HG03571 (cell line): ENCODE data around the gene DARS1.

Experiments used
- ATAC-seq: cut with Tn5 transposase; IDR thresholded peaks from one replicate; pipeline ENCODE4 v1.9.1; 2021; ENCODE audit not compliant: unreplicated experiment

The DARS1 gene

DNA sequence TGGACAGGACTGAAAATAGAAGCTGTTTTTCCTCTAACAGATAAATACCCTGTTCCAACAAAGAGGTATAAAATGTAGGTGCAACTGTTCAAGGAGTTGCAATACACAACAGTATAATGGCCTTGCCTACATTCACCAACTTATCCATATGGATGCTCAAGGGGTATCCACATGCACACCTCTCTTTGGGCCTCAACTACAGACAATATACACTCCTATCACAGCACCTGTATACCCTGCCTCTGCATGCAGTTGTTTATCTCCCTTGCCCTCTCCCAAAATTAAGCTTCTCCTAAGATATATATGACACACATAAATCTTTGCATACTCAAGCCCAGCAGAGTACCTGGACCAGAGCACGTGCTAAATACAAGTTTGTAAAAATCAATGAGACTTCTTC is 37.3 kb downstream of the DARS1 start:
- ATAC-seq: no peak

DNA sequence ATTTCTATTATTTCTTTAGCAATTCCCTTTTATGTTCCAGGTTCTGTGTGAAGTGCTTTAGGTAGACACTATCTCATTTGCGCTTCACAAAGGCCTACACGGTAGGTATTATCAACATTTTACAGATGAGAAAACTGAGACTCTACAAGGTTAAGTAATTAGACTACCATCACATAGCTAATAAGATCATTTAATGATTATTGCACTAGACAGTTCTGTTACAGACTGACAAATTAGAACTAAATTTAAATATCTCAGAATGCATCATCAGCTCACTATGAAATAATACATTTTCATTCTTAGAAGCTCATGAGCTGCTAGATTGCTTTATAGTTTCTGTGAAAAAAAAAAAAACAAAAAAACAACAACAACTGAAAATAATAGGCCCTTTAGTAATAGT is 37.9 kb downstream of the DARS1 start:
- ATAC-seq: no peak

DNA sequence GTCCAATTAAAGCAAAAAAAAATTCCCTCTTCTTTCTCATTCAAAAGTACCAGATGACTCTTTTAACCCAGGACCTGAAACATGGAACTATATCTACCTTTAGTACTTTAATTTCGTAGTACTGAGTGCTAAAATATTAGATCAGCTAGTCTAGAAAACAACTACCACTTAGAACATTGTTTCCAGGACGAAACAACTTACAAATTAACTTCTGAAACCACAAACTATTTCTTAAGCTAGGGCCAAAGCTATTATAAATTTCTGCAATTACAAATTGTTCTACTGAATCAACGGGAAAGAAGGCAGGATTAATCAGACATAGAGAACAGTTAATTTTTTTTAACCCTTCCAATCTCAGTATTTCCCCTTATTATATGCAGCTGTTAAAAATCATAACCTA is 39.9 kb downstream of the DARS1 start:
- no peak for ATAC-seq

DNA sequence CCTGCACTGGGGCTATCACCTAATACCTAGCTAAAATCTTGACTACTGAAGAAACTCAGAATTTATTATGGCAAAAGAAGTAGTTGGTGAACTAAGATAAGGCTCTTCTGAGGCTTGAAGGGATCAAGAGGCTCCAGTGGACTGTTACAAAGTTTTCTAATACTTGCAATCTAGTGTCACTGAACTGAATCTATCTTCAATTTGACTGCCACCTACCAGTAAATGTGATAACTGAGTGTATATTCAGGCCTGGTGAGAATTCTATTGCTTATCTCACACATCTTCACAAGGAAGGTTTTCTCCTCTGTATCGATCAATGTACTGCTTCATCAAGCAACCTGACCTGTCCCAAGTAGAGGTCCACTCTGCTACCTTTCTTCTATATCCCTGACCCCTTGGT is 40.8 kb downstream of the DARS1 start:
- ATAC-seq: no peak

DNA sequence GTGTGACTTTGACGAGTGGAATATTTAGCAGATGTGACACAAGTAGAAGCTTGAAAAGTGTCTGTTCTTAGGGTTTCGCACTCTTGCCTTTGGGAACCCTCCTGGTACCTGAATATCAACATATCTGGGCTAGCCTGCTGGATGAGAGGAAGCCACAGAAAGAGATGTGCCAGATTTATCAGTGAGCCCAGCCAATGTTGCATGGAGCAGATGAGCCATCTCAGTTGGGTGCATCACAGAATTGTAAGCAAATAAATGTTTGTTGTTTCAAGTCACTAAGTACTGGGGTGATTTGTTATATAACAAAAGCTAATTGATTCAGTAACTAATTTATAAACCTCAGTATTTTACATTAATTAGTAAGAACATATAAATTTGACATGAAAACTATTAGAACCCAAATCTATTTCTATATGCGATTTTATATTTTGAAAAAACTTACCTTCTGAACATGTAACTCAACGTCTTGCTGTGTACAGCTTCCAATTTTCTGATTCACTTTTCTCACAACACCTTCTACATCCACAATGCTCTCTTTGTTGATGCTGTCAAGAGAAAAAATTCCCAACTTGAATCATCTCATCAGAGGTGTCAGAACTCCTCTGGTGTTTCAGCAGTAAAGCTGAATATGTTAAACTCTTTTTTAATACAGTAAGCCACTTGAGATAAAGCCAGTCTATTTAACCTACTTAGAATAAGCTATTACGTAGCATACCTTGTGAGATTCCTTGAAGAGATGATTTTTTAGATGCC is 42.3 kb downstream of the DARS1 start:
- no peak for ATAC-seq

DNA sequence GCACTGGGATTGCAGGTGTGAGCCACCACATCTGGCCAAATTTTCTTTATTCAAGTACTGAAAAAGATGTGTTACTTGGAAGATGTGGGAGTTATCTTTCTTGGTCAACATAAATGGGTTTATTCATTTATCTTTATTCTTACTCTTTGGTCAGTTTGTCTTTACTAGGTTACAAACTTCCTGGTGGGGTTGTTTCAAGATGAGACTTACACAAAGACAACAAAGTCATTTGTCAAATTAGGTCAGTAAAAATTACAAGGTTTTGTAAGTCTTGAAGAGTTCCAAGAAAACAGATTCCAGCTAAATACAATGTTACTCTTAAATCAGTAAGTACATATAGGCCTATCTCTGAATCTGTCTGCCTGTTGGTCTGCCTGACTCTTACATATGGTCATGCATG is 48.9 kb downstream of the DARS1 start:
- ATAC-seq: no peak

DNA sequence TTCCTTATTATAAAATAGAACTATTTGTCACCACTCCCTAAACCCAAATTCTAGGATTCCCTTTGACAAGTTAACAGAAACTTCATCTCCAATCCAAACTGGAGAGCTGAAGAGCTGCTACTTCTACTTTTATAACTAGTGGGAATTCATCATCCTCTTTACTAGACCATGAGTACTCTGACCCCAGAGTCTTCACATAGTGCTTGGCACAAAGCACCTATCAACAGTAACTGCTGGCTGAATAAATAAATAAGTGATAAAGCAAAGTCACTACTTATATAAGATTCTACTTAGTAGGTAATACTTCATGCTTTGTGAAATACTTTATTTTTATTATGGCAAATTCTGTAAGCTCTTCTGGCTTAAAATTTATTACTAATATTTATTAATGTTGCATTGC is 49.5 kb downstream of the DARS1 start:
- no peak for ATAC-seq

DNA sequence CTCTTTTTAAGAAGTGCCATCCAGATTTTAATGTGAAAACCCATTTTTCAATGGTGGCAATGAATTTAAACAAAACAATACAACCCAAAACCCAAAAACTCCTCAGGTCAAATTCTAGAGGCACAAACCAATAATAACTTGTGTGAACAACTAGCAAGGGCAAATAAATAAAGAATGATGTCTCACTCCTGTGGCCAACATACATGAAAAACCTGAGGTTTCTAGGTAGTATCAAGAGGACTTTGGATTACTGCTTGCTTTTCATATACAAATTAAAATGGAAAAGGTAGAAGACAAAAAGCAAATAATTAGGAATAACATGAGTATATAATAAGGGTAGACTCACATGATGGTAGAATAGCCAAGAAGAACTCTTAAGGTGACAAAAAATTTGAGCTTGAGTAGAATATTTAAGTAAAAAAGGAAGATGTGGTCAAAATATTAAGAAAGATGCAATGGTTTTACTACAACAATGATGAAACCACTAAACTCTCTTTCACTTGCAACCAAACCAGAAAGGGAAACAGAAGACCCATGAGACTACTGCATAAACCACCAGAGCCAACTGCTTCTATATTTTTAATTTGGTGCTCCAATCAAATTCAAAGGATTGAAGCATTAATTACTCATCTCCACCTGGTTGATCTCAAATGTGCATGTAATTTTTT is 53.5 kb downstream of the DARS1 start:
- ATAC-seq: peak; percentile 86

DNA sequence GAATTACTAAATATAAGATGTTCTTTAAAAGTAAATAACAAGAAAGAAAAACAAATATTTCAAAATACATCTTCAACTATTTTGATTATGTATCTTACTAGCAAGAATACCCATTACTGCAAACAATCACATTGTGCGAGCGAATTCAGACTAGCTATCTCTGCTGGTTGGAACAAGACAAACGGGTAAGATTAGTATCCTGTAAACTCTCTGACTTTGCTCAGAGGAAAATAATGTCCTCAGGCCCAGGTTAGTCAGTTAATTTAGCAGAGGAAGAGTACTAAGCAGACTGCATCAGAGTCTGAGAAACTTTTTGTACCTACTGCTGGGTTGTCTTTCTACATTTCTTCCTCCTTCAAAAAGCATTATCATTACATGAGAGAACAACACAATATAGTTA is 58.8 kb downstream of the DARS1 start:
- no peak for ATAC-seq

DNA sequence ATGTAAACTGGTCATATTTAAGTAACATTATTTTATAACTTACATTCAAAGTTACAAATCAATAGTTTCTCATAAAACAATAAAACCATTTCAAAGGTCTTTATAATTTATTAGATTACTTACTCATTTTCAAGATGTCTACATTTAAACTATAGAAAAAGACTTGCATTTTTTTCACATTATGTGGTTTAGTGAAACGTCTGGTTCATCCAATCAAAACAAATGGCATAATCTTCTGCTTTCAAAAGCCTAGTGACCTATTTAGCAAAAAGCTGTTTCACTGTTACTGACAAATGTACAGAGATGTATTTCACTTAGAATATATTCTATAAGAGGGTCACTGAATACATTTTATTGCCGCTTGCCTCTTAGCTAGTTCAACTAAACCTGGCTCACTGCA is 59.9 kb downstream of the DARS1 start:
- no peak for ATAC-seq

DNA sequence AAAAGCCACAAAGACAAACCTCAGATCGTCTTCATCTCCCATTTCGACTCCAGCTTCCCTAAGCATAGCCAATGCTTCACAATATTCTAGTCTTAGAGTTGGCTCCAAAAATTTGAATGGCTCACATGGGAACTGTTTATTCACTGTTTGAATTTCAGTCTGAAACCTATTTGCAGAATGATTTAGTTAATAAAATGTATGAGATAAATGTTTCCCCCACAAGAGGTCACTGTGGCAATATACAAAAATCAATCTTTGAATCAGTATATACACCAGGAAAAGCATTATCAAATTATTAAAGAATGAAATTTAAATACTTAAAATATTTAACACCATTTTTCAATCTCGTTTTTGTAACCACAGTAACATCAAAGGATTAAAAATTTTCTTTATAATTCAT is 69.2 kb downstream of the DARS1 start:
- ATAC-seq: no peak

DNA sequence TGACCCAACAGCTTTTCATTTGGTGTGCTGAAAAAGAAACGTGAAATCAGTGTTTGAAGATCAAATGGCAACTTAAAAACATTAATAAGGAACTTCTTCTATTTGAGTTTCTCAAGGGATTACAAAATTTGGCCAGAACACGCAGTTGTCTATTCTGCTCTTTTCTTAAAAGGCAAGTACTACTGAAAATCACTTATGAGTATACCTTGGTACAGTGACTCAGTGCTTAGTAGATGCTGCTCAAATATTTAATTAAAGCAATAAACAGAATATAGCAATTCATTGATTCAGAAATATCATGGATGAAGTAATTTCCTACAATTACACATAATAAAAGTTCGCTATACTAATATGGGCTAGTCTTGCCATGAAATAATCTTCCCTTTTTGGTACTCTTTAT is 70.9 kb downstream of the DARS1 start:
- ATAC-seq: no peak

DNA sequence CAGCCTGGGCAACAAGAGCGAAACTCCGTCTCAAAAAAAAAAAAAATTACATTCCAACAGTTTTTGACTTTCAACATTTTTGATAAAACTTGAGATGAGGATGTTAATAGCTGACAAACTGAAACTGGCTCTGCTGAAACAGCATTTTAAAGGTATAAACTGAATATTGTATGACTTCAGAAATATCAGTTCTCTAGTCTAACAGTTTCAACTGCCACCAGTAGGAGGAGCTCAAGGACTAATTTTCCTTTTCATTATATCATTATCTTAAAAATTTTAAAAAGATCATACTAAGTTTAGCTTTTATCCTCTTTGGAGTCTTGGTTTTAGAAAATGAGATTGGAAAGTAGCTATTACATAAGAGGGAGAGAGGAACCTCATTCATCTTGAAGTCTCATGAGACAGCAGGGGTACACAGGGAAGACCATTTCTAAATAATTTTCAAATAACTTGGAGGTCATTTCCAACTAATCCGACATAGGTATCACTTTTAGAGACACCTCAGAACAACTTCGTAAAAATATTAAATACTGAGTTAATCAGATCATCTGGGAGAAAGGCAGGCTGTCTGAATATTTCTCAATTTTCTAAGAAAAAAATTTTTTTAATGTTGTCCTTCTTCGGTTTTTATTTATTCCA is 71.6 kb downstream of the DARS1 start:
- no peak for ATAC-seq

DNA sequence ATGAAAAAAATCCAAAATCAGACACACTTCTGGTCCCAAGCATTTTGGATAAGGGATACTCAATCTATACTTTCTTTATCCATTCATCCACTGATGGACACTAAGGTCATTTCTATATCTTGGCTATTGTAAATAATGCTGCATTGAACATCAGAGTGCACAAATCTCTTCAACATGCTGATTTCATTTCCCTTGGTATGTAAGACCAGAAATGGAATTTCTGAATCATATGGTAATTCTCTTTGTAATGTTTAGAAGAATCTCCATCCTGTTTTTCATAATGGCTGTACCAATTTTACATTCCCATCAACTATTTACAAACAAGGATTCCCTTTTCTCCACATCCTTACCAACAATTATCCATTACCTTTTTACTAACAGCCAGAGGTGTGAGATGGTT is 75.5 kb downstream of the DARS1 start:
- no peak for ATAC-seq

DNA sequence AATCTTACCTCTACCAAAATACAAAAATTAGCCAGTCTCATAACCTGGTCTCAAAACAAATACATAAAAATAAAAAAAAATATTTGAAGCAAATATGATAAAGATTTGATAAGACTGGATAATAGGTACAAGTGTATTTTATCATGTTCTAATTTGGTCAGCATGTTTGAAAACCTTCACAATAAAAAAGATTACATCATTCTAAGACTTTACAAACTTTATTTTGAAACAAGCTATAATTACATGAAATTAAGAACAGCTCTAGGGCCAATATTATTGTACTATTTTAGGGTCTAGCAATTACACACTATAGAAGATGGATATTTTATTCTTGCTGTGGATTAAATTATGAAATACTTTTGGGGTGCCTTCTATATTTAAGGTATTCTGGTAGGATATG is 79.7 kb downstream of the DARS1 start:
- no peak for ATAC-seq

DNA sequence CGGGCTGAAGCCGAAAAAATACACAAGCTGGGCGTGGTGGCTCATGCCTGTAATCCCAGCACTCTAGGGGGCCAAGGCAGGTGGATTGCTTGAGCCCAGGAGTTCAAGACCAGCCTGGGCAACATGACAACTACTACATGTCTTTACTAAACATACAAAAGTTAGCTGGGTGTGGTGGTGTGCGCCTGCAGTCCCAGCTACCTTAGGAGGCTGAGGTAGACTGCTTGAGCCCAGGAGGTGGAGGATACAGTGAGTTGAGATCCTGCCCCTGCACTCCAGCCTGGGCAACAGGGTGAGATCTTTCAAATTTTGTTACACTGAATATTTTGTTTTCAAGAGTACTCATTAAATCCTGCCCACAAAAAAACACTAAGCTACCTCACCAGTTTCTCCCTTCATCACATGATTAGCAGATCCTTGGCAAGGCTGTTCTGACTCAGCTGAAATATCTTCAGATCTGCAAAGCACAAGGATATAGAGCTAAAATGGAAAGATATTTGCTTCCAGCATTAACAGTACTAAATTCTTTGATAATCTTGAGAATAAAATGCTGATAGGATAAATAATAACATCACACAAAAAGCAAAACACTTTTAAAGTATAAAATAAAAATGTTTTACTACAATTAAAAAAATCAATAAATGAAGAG is 81.0 kb downstream of the DARS1 start:
- no peak for ATAC-seq

DNA sequence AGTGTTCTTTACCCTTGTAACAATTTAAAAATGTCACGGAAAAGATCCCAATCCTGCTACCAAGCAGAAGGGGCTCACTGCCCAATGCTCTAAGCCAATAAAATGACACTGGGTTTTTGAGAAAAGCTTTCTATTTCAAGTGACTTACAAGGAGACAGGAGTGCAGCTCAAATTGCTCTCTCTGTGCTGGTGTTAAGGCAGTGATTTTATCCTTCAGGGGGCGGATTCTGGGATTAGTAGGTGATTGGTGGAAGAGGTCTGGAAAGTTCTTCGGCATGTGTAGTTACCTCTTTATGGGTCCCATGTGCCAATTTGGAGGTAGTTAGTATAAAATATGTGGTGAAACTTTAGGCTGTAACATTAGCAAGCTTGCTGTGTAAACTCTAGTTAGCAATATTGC is 81.8 kb downstream of the DARS1 start:
- ATAC-seq: no peak

DNA sequence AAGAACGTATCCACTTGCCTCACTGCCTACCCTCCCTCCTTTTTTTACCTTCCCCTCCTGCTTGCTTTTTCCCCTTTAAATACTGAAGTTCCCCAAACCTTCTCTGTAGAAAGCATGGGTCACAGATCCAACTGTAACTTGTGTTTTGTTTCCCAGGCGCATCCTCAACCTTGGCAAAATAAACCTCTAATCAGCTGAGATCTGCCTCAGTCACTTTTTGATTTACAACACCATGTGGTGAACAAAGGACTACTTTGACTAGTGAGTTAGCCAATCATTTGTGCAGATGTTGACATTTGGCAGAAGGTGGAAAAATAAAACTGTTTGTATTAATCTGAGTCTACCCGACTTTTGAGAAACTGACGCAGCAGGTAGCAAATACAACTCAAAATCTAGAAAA is 85.9 kb downstream of the DARS1 start:
- no peak for ATAC-seq

DNA sequence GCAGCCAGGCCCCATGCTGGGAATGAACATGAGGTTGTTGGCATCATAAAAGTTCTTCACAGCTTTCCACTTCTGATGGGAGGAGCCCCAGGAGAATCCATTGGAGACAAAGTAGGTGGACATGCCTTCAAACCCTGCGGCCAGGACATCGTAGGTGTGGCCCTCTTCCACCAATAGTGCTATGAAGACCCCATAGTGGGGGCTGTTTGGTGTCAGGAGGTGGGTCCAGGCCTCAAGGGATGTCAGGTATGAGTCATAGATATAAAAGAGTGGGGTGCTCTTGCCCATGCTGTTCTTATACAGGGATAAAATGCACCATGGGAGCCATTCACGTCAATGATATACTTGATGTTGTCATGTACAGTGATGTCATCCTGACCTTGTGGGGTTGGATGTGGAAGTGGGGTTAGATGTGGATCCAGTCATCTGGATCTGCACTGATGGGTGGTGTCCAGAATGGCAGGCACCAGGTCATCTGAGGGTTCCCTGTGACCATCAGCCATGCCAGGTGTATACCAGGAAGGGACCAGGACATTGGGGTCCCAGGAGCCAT is 87.1 kb downstream of the DARS1 start:
- no peak for ATAC-seq

DNA sequence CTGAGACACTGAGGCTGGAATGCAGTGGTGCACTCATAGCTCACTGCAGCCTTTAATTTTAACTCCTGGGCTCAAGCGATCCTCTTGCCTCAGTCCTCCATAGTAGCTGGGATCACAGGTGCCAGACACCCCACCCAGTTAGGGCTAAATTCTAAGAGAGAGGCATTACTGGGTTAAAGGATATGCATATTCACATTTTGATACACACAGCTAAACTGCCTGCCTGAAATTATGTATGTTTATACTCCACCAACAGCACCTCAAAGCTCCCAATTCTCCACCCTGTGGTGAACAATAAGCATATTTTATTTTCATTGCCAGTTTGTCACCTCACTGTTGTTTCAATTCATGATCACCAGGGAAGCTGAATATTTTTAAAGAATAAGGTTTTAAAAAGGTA is 90.5 kb downstream of the DARS1 start:
- ATAC-seq: no peak

DNA sequence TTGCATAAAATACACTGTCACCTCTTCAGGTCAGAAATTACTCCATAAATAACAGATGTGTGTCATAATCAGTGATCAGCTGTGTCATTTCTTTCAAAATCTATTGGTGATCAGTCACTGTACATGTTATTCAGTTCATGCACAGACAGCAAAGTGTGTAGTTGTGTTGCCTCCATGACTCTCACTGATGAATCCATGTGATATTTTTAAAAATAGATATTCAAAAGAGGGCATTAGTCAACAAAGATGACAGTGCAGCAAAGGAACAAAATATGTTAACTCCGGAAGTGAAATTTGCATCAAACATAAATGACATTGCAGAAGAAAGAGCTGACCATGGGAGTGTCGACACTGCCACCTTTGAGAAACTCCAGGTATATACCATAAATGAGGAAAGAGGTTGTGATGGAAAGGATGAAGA is 92.0 kb downstream of the DARS1 start:
- ATAC-seq: no peak

DNA sequence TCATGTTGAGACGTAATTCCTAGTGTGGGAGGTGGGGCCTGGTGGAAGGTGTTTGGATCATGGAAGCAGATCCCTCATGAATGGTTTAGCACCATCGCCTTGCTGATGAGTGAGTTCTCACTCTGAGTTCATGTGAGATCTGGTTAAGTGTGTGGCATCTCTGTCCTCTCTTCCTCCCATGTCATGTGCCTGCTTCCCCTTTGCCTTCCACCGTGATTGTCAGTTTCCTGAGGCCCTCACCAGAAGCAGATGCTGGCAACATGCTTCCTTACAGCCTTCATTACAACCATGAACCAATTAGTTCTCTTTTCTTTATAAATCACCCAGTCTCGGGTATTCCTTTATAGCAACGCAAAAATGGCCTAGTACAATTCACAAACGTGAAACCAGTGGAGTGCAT is 94.6 kb downstream of the DARS1 start:
- ATAC-seq: no peak
